ENCODE measurements around the gene PRKCE.

PRKCE gene

DNA sequence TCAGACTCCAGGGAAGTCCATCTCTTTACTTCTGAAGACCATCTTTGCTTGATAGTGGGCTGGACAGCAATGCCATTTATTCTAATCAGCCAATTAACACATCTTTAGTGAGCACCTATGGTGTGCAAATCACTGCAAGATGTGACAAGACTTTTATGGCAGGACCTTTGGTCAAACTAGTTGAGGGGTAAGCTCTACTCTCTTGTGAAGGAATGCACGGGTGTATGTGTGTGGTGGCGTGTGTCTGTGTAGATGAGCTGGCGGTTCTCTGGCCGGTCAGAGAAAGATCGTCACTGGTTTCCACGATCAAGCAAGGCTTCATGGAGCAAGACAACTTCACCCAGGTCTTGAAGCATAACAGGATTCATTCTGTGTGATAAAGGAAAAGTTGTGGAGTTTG is 364.6 kb downstream of the PRKCE start:
- Histone ChIP-seq H3K4me3 (ENCODE audit: low read length) (no peak overlapping the region), H3K79me1 (ENCODE audit: low read length) (no peaks in the 10 kb centered on the region), H2BK5ac (ENCODE audit: low read length) (peak overlapping the region; percentile 31), H2BK120ac (ENCODE audit: low read depth, low read length) (peak overlapping the region; percentile 83), H3K4me2 (ENCODE audit: low read length) (no peak overlapping the region), H3K18ac (ENCODE audit: low read length) (peak overlapping the region; percentile 65), H3K4ac (ENCODE audit: low read depth, low read length) (no peak overlapping the region), H2BK15ac (replicated peaks; ENCODE audit: low read depth) (no peak overlapping the region), H3K4me1 (ENCODE audit: control insufficient read depth, low read depth, low read length) (peaks cover 12% of the 10 kb centered on the region), H3K23ac (ENCODE audit: low read length) (no peak overlapping the region), H2AK5ac (ENCODE audit: low read length) (no peak overlapping the region), H3K27me3 (ENCODE audit: insufficient read depth, low read length, poor library complexity) (no peaks in the 10 kb centered on the region), H3K9ac (ENCODE audit: low read length) (no peak overlapping the region), H3K79me2 (ENCODE audit: control insufficient read depth, insufficient read depth, low read length) (no peaks in the 10 kb centered on the region), H4K5ac (ENCODE audit: low read length) (no peak overlapping the region), H3K56ac (ENCODE audit: low read length) (no peak overlapping the region), H3K36me3 (ENCODE audit: control insufficient read depth, insufficient read depth, low read length) (no peaks in the 10 kb centered on the region), H3K27ac (ENCODE audit: low read depth, low read length) (peak overlapping the region; percentile 42), H4K8ac (ENCODE audit: low read depth, low read length) (no peak overlapping the region)
- WGBS (ENCODE audit: extremely low coverage, insufficient coverage, low lambda C conversion rate) = no CpG with 5 or more reads among the region's 6 CpGs
- DNase-seq = no peak

DNA sequence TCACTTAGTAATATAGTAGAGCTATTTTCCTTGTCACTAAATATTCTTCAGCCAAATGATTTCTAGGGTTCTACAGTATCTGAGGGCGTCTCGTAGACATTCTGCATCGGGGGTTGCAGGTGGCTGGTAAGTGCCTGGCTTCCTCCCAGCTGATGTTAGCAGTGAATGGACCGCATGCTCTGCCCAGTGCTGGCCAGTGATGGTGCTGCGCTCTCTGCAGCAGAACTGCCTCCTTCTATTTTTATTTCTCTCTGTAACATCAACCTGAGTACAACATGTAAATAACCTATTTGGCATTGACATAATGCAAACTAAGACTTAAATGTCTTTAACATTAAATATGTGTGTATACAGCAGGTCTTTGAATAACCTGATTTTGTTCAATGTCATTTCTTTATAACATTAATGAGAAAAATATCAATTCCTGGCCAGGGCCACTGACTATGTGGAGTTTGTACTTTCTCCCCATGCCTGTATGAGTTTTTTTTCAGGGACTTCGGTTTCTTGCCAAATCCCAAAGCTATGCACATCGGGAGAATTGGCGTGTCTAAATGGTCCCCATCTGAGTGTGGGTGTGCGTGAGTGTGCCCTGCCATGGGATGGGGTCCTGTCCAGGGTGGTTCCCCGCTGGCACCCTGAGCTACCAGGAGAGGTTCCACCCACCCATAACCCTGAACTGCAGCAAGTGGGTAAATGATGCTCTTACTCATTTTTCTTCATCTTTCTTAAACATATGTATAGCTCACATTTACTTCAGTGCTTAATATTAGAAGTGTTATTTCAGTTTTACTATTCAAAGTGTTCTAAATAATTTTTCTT is 367.5 kb downstream of the PRKCE start:
- Histone ChIP-seq H4K8ac (ENCODE audit: low read depth, low read length) (no peak overlapping the region), H3K4me1 (ENCODE audit: control insufficient read depth, low read depth, low read length) (peaks cover 12% of the 10 kb centered on the region), H3K4me2 (ENCODE audit: low read length) (no peak overlapping the region), H2BK15ac (replicated peaks; ENCODE audit: low read depth) (no peak overlapping the region), H4K5ac (ENCODE audit: low read length) (no peak overlapping the region), H2AK5ac (ENCODE audit: low read length) (no peak overlapping the region), H3K79me2 (ENCODE audit: control insufficient read depth, insufficient read depth, low read length) (no peaks in the 10 kb centered on the region), H3K4me3 (ENCODE audit: low read length) (no peak overlapping the region), H2BK5ac (ENCODE audit: low read length) (no peak overlapping the region), H3K79me1 (ENCODE audit: low read length) (no peaks in the 10 kb centered on the region), H3K18ac (ENCODE audit: low read length) (no peak overlapping the region), H3K27ac (ENCODE audit: low read depth, low read length) (no peak overlapping the region), H3K27me3 (ENCODE audit: insufficient read depth, low read length, poor library complexity) (no peaks in the 10 kb centered on the region), H3K56ac (ENCODE audit: low read length) (no peak overlapping the region), H3K9ac (ENCODE audit: low read length) (no peak overlapping the region), H3K36me3 (ENCODE audit: control insufficient read depth, insufficient read depth, low read length) (no peaks in the 10 kb centered on the region), H3K4ac (ENCODE audit: low read depth, low read length) (no peak overlapping the region), H2BK120ac (ENCODE audit: low read depth, low read length) (no peak overlapping the region), H3K23ac (ENCODE audit: low read length) (no peak overlapping the region)
- DNase-seq = no peak
- no CpG with 5 or more reads among the region's 10 CpGs for whole genome bisulfite sequencing (ENCODE audit: extremely low coverage, insufficient coverage, low lambda C conversion rate)

- H3K79me2 ChIP-seq (ENCODE audit: control insufficient read depth, insufficient read depth, low read length) = no peaks in the 10 kb centered on the region
- no peak overlapping the region for H3K4ac ChIP-seq (ENCODE audit: low read depth, low read length)
- no peak for DNase-seq
- no peaks in the 10 kb centered on the region for H3K79me1 ChIP-seq (ENCODE audit: low read length)
- no CpG with 5 or more reads among the region's 2 CpGs for WGBS (ENCODE audit: extremely low coverage, insufficient coverage, low lambda C conversion rate)
- H2BK120ac ChIP-seq (ENCODE audit: low read depth, low read length) = no peak overlapping the region
- no peak overlapping the region for H4K5ac ChIP-seq (ENCODE audit: low read length)
- H2BK15ac ChIP-seq (replicated peaks; ENCODE audit: low read depth) = no peak overlapping the region
- no peak overlapping the region for H3K23ac ChIP-seq (ENCODE audit: low read length)
- no peak overlapping the region for H3K4me2 ChIP-seq (ENCODE audit: low read length)
- H4K8ac ChIP-seq (ENCODE audit: low read depth, low read length) = no peak overlapping the region
- no peak overlapping the region for H3K56ac ChIP-seq (ENCODE audit: low read length)
- no peak overlapping the region for H2BK5ac ChIP-seq (ENCODE audit: low read length)
- H3K27ac ChIP-seq (ENCODE audit: low read depth, low read length) = no peak overlapping the region
- peaks cover 8% of the 10 kb centered on the region for H3K4me1 ChIP-seq (ENCODE audit: control insufficient read depth, low read depth, low read length)
- H3K9ac ChIP-seq (ENCODE audit: low read length) = no peak overlapping the region
- H3K18ac ChIP-seq (ENCODE audit: low read length) = no peak overlapping the region
- no peak overlapping the region for H3K4me3 ChIP-seq (ENCODE audit: low read length)
- no peak overlapping the region for H2AK5ac ChIP-seq (ENCODE audit: low read length)
- no peaks in the 10 kb centered on the region for H3K27me3 ChIP-seq (ENCODE audit: insufficient read depth, low read length, poor library complexity)
- H3K36me3 ChIP-seq (ENCODE audit: control insufficient read depth, insufficient read depth, low read length) = no peaks in the 10 kb centered on the region
These were observed 368.9 kb downstream of the PRKCE start for GRCh38 chr2:46020416-46020815.

GRCh38 chr2:46023165-46023854 is 371.8 kb downstream of the PRKCE start:
- no CpG with 5 or more reads among the region's 3 CpGs for WGBS (ENCODE audit: extremely low coverage, insufficient coverage, low lambda C conversion rate)
- no peak overlapping the region for H3K56ac ChIP-seq (ENCODE audit: low read length)
- no peak overlapping the region for H3K23ac ChIP-seq (ENCODE audit: low read length)
- no peak overlapping the region for H4K5ac ChIP-seq (ENCODE audit: low read length)
- H3K18ac ChIP-seq (ENCODE audit: low read length) = no peak overlapping the region
- no peaks in the 10 kb centered on the region for H3K36me3 ChIP-seq (ENCODE audit: control insufficient read depth, insufficient read depth, low read length)
- H3K79me2 ChIP-seq (ENCODE audit: control insufficient read depth, insufficient read depth, low read length) = no peaks in the 10 kb centered on the region
- no peaks in the 10 kb centered on the region for H3K79me1 ChIP-seq (ENCODE audit: low read length)
- H4K8ac ChIP-seq (ENCODE audit: low read depth, low read length) = no peak overlapping the region
- no peak overlapping the region for H3K27ac ChIP-seq (ENCODE audit: low read depth, low read length)
- H3K27me3 ChIP-seq (ENCODE audit: insufficient read depth, low read length, poor library complexity) = no peaks in the 10 kb centered on the region
- H2BK120ac ChIP-seq (ENCODE audit: low read depth, low read length) = no peak overlapping the region
- no peak overlapping the region for H2BK15ac ChIP-seq (replicated peaks; ENCODE audit: low read depth)
- no peak overlapping the region for H2AK5ac ChIP-seq (ENCODE audit: low read length)
- H2BK5ac ChIP-seq (ENCODE audit: low read length) = no peak overlapping the region
- H3K4me3 ChIP-seq (ENCODE audit: low read length) = no peak overlapping the region
- no peaks in the 10 kb centered on the region for H3K4me1 ChIP-seq (ENCODE audit: control insufficient read depth, low read depth, low read length)
- no peak for DNase-seq
- no peak overlapping the region for H3K4ac ChIP-seq (ENCODE audit: low read depth, low read length)
- H3K9ac ChIP-seq (ENCODE audit: low read length) = no peak overlapping the region
- H3K4me2 ChIP-seq (ENCODE audit: low read length) = no peak overlapping the region

- Histone ChIP-seq H3K56ac (ENCODE audit: low read length) (no peak overlapping the region), H3K79me1 (ENCODE audit: low read length) (no peaks in the 10 kb centered on the region), H3K27me3 (ENCODE audit: insufficient read depth, low read length, poor library complexity) (no peaks in the 10 kb centered on the region), H4K5ac (ENCODE audit: low read length) (no peak overlapping the region), H3K36me3 (ENCODE audit: control insufficient read depth, insufficient read depth, low read length) (no peaks in the 10 kb centered on the region), H4K8ac (ENCODE audit: low read depth, low read length) (no peak overlapping the region), H3K4me2 (ENCODE audit: low read length) (no peak overlapping the region), H3K4me3 (ENCODE audit: low read length) (no peak overlapping the region), H2BK120ac (ENCODE audit: low read depth, low read length) (no peak overlapping the region), H3K18ac (ENCODE audit: low read length) (no peak overlapping the region), H3K79me2 (ENCODE audit: control insufficient read depth, insufficient read depth, low read length) (no peaks in the 10 kb centered on the region), H2BK15ac (replicated peaks; ENCODE audit: low read depth) (no peak overlapping the region), H2BK5ac (ENCODE audit: low read length) (no peak overlapping the region), H3K9ac (ENCODE audit: low read length) (no peak overlapping the region), H2AK5ac (ENCODE audit: low read length) (no peak overlapping the region), H3K23ac (ENCODE audit: low read length) (no peak overlapping the region), H3K27ac (ENCODE audit: low read depth, low read length) (no peak overlapping the region), H3K4me1 (ENCODE audit: control insufficient read depth, low read depth, low read length) (no peaks in the 10 kb centered on the region), H3K4ac (ENCODE audit: low read depth, low read length) (no peak overlapping the region)
- no peak for DNase-seq
- no CpG with 5 or more reads among the region's 5 CpGs for WGBS (ENCODE audit: extremely low coverage, insufficient coverage, low lambda C conversion rate)
These were observed 372.8 kb downstream of the PRKCE start for GRCh38 chr2:46024146-46024779.
